Activated CD8-positive, alpha-beta T cell treated with anti-CD3 and anti-CD28 coated beads, Interleukin-2, amount 10 ng/mL, durations not matched to agents 7 days and 5 days (primary cell): ENCODE data around the gene BIN1. TPM values are rescaled to one million over a fixed set of nuclear protein-coding genes. Genes with fewer than 3 reads are reported as not detected.
"Not testable (repeated sequence)": the region's sequence is repeated elsewhere in the genome, so short reads cannot be mapped to it uniquely, and the experiment has no call there.

Source experiments
- ATAC-seq: fragments of 150-1000 bp; cut with Tn5 transposase; one replicate; pipeline ENCODE4 v1.10.0; 2021; ENCODE audit warnings: moderate library complexity
- CTCF ChIA-PET: fragments of 350-600 bp; sonication (Branson Sonifier 250); formaldehyde crosslinking; loops from one replicate; lab custom pipeline; 2021; ENCODE audit warnings: antibody characterized with exemption; lab: Charles Lee
- POLR2A ChIA-PET: fragments of 350-600 bp; sonication (Branson Sonifier 250); formaldehyde crosslinking; loops from one replicate; lab custom pipeline; 2021; ENCODE audit warnings: antibody characterized with exemption; lab: Charles Lee
- DNase-seq: peaks from one replicate; pipeline ENCODE4 v3.0.0-alpha.2; 2020
- H3K27ac Mint-ChIP-seq: one replicate; pipeline ENCODE4 v1.8.0; 2021; ENCODE audit warnings: mild to moderate bottlenecking, mixed read lengths
- H3K27me3 Mint-ChIP-seq: one replicate; pipeline ENCODE4 v1.8.0; 2021; ENCODE audit warnings: low read depth, mixed read lengths
- H3K36me3 Mint-ChIP-seq: one replicate; pipeline ENCODE4 v1.8.0; 2021; ENCODE audit warnings: low read depth, mixed read lengths
- H3K4me1 Mint-ChIP-seq: one replicate; pipeline ENCODE4 v1.8.0; 2021; ENCODE audit warnings: low read depth, mixed read lengths
- H3K4me3 Mint-ChIP-seq: one replicate; pipeline ENCODE4 v1.8.0; 2021; ENCODE audit warnings: mild to moderate bottlenecking, mixed read lengths
- H3K9me3 Mint-ChIP-seq: one replicate; pipeline ENCODE4 v1.8.0; 2022; ENCODE audit warnings: mixed read lengths; ENCODE audit not compliant: insufficient read depth
- total RNA-seq, 2 experiments: library from RNA; stranded (reverse); gene quantifications; one replicate each; pipeline ENCODE4 v1.2.3, GENCODE V29; 2021

Gene BIN1
- total RNA-seq, 2 experiments from 2014 or later = 125 to 127 TPM

DNA sequence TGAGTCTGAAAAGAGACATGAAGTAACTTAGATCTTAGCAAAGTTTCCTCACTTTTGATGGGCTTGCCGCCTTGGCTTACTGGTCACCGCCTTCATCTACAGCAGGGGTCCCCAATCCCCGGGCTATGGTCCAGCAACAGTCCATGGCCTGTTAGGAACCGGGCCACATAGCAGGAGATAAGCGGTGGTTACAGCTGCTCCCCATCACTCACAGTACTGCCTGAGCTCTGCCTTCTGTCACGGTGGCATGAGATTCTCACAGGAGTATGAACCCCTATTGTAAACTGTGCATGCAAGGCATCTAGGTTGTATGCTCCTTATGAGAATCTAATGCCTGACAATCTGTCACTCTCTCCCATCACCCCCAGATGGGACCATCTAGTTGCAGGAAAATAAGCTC lies 72.9 kb downstream of the BIN1 start:
- H3K36me3 Mint-ChIP-seq = no peaks in the 10 kb centered on the region
- H3K27ac Mint-ChIP-seq = no peak overlapping the region
- no peak overlapping the region for H3K4me3 Mint-ChIP-seq
- ATAC-seq (no peak), DNase-seq (no peak)
- ChIA-PET POLR2A (no interaction called here), CTCF (no interaction called here)
- H3K27me3 Mint-ChIP-seq = peaks cover 9% of the 10 kb centered on the region
- no peaks in the 10 kb centered on the region for H3K9me3 Mint-ChIP-seq
- no peaks in the 10 kb centered on the region for H3K4me1 Mint-ChIP-seq

DNA sequence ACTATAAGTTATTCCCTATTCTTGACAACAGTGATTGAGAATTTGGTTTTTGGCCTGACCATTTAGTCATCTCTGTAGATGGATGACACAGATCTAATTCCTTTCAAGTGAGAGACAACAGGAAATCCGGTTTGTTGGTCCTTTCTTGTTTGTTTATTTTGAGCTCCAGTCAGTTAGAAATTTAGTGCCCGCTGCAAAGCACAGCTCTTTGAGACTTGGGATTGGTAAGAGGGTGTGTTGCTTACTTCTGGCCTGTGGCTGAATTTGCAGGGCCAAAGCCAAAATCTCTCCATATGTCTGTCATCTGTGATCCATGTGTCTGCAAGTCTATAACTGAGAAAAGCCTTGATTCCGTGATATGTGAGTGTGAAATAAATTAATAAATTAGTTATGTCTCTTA lies 74.3 kb downstream of the BIN1 start:
- no peaks in the 10 kb centered on the region for H3K9me3 Mint-ChIP-seq
- no peaks in the 10 kb centered on the region for H3K36me3 Mint-ChIP-seq
- DNase-seq (no peak), ATAC-seq (no peak)
- peaks cover 19% of the 10 kb centered on the region for H3K27me3 Mint-ChIP-seq
- no peaks in the 10 kb centered on the region for H3K4me1 Mint-ChIP-seq
- ChIA-PET POLR2A (no interaction called here), CTCF (no interaction called here)
- H3K4me3 Mint-ChIP-seq = no peak overlapping the region
- H3K27ac Mint-ChIP-seq = no peak overlapping the region

DNA sequence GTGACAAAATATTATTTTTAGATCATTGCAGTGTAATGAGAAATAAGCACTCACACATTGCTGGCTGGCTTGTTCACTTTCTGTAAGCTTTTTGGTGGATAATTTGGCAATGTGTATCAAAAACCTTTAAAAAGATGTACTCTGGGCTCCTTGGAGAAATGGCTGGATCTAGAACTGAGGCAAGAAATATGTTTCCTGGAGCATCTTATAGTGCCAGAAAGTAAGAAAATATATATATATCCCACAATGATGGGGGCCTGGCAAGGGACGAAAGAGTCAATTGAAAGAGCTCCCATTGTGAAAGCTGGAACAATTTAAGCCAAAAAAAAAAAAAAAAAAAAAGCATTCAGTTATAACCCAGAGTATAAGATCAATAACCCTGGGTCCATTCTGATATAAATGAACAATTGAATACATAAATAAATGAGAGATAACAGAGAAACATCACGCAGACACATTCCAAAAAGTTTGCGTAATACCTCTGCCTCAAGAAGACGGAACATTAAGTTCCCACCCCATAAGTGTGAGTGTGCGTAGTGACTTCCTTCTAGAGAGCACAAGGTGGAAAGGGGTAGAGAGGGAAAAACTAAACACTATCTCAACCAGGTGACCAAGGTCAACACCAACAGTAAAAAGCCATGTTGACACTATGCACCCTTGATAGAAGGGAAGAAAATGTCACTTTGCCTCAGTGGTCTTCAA lies 77.5 kb downstream of the BIN1 start:
- H3K27ac Mint-ChIP-seq = no peak overlapping the region
- DNase-seq (no peak), ATAC-seq (no peak)
- H3K9me3 Mint-ChIP-seq = no peaks in the 10 kb centered on the region
- peaks cover 28% of the 10 kb centered on the region for H3K27me3 Mint-ChIP-seq
- no peaks in the 10 kb centered on the region for H3K36me3 Mint-ChIP-seq
- CTCF ChIA-PET = interaction anchor here (0.8 kb wide), 1 partner anchor 35 kb away, joined by 3 read pairs; no protein-coding TSS in a partner anchor
- POLR2A ChIA-PET = interaction anchor here (0.6 kb wide), 1 partner anchor 1403 kb away, joined by 3 read pairs; no protein-coding TSS in a partner anchor
- peaks cover 12% of the 10 kb centered on the region for H3K4me1 Mint-ChIP-seq
- no peak overlapping the region for H3K4me3 Mint-ChIP-seq

DNA sequence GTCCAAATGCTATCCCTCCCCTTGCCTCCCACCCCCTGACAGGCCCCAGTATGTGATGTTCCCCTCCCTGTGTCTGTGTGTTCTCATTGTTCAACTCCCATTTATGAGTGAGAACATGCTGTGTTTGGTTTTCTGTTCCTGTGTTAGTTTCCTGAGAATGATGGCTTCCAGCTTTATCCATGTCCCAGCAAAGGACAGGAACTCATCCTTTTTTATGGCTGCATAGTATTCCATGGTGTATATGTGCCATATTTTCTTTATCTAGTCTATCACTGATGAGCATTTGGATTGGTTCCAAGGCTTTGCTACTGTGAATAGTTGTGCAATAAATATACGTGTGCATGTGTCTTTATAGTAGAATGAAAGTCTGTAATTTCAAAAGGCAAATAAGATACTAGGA lies 78.2 kb downstream of the BIN1 start:
- POLR2A ChIA-PET, CTCF ChIA-PET, H3K36me3 Mint-ChIP-seq, H3K27ac Mint-ChIP-seq, H3K4me3 Mint-ChIP-seq, DNase-seq, ATAC-seq, H3K9me3 Mint-ChIP-seq: not testable (repeated sequence)
- Mint-ChIP-seq H3K4me1 (peaks cover 14% of the 10 kb centered on the region), H3K27me3 (peaks cover 32% of the 10 kb centered on the region)

- Mint-ChIP-seq H3K4me1 (peaks cover 14% of the 10 kb centered on the region), H3K36me3 (no peaks in the 10 kb centered on the region), H3K4me3 (no peak overlapping the region), H3K27me3 (peaks cover 38% of the 10 kb centered on the region), H3K27ac (no peak overlapping the region), H3K9me3 (peaks cover 11% of the 10 kb centered on the region)
- POLR2A ChIA-PET = no interaction called here
- CTCF ChIA-PET = no interaction called here
- DNase-seq (no peak), ATAC-seq (no peak)
These were observed 79.2 kb downstream of the BIN1 start for GRCh38 chr2:127027715-127028114.

GRCh38 chr2:127025359-127026166 lies 81.4 kb downstream of the BIN1 start:
- ChIA-PET POLR2A (no interaction called here), CTCF (interaction anchor here (1.6 kb wide), 1 partner anchor 10 kb away, joined by 5 read pairs; no protein-coding TSS in a partner anchor)
- peak; percentile 87 for DNase-seq
- H3K4me3 Mint-ChIP-seq = peak overlapping the region; percentile 85
- H3K36me3 Mint-ChIP-seq = no peaks in the 10 kb centered on the region
- peaks cover 42% of the 10 kb centered on the region for H3K27me3 Mint-ChIP-seq
- H3K9me3 Mint-ChIP-seq = peaks cover 11% of the 10 kb centered on the region
- H3K27ac Mint-ChIP-seq = peak overlapping the region; percentile 83
- peaks cover 14% of the 10 kb centered on the region for H3K4me1 Mint-ChIP-seq
- ATAC-seq = peak; percentile 99

GRCh38 chr2:127024769-127025358 lies 82.1 kb downstream of the BIN1 start:
- no peak overlapping the region for H3K27ac Mint-ChIP-seq
- H3K4me3 Mint-ChIP-seq = peak overlapping the region; percentile 85
- H3K27me3 Mint-ChIP-seq = peaks cover 42% of the 10 kb centered on the region
- peaks cover 14% of the 10 kb centered on the region for H3K4me1 Mint-ChIP-seq
- H3K36me3 Mint-ChIP-seq = no peaks in the 10 kb centered on the region
- DNase-seq = no peak
- peaks cover 11% of the 10 kb centered on the region for H3K9me3 Mint-ChIP-seq
- CTCF ChIA-PET = interaction anchor here (1.6 kb wide), 1 partner anchor 11 kb away, joined by 5 read pairs; no protein-coding TSS in a partner anchor
- no peak for ATAC-seq
- POLR2A ChIA-PET = no interaction called here

DNA sequence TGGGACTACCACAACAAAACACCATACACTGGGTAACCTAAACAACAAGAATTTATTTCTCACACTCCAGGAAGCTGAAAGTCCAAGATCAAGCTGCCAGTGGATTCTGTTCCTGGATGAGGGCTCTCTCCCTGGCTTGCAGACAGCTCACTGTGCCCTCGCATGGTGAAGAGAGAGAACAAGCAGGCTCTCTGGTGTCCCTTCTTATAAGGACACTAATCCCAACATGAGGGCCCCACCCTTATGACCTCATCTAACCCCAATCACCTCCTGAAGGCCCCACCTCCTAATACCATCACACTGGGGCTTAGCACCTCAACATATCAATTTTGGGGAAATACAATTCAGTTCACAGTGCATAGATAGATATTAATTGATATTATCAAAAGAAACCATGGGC lies 83.5 kb downstream of the BIN1 start:
- Mint-ChIP-seq H3K27me3 (peaks cover 41% of the 10 kb centered on the region), H3K4me1 (peaks cover 14% of the 10 kb centered on the region), H3K36me3 (no peaks in the 10 kb centered on the region), H3K9me3 (peaks cover 11% of the 10 kb centered on the region), H3K4me3 (no peak overlapping the region), H3K27ac (no peak overlapping the region)
- DNase-seq = no peak
- ATAC-seq = no peak
- POLR2A ChIA-PET = no interaction called here
- CTCF ChIA-PET = interaction anchor here (0.5 kb wide), 1 partner anchor 7 kb away, joined by 3 read pairs; no protein-coding TSS in a partner anchor

- no peak for ATAC-seq
- no peaks in the 10 kb centered on the region for H3K36me3 Mint-ChIP-seq
- POLR2A ChIA-PET = no interaction called here
- CTCF ChIA-PET = no interaction called here
- no peak for DNase-seq
- H3K4me3 Mint-ChIP-seq = no peak overlapping the region
- peaks cover 11% of the 10 kb centered on the region for H3K9me3 Mint-ChIP-seq
- H3K4me1 Mint-ChIP-seq = peaks cover 14% of the 10 kb centered on the region
- peaks cover 39% of the 10 kb centered on the region for H3K27me3 Mint-ChIP-seq
- no peak overlapping the region for H3K27ac Mint-ChIP-seq
These were observed 84.1 kb downstream of the BIN1 start for GRCh38 chr2:127022817-127023216.

GRCh38 chr2:127020536-127020935 lies 86.4 kb downstream of the BIN1 start:
- ATAC-seq (no peak), DNase-seq (no peak)
- Mint-ChIP-seq H3K27me3 (peaks cover 36% of the 10 kb centered on the region), H3K4me3 (no peak overlapping the region), H3K4me1 (peaks cover 6% of the 10 kb centered on the region), H3K9me3 (peaks cover 11% of the 10 kb centered on the region), H3K36me3 (no peaks in the 10 kb centered on the region), H3K27ac (no peak overlapping the region)
- ChIA-PET CTCF (interaction anchor here (0.6 kb wide), 1 partner anchor 34 kb away, joined by 3 read pairs; no protein-coding TSS in a partner anchor), POLR2A (no interaction called here)

GRCh38 chr2:127017548-127017947 lies 89.4 kb downstream of the BIN1 start:
- H3K27me3 Mint-ChIP-seq = peaks cover 33% of the 10 kb centered on the region
- ChIA-PET CTCF (no interaction called here), POLR2A (no interaction called here)
- no peaks in the 10 kb centered on the region for H3K4me1 Mint-ChIP-seq
- no peaks in the 10 kb centered on the region for H3K9me3 Mint-ChIP-seq
- no peak overlapping the region for H3K4me3 Mint-ChIP-seq
- H3K27ac Mint-ChIP-seq = no peak overlapping the region
- ATAC-seq (no peak), DNase-seq (no peak)
- H3K36me3 Mint-ChIP-seq = no peaks in the 10 kb centered on the region

DNA sequence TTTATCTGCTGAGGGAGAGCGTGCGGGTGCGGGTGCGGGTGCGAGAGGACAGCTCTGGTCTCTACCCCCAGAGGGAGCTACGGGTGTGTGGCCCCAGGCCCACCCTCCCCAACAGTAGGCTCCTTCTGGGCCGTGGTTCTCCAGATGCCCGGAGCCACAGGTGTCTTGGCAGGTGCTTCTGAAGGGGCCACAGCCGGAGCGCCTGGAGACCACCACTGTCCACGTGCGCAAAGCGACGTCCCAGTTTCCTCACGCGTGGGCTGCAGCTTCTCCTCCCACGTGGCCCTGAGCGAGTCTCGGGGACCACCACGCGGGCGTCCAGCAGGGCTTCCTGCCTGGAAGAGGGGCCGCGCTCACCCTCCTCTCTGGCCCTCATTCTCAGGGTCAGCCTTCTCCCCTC lies 90.6 kb downstream of the BIN1 start:
- H3K27me3 Mint-ChIP-seq = peaks cover 31% of the 10 kb centered on the region
- no peak for DNase-seq
- no peaks in the 10 kb centered on the region for H3K4me1 Mint-ChIP-seq
- no peaks in the 10 kb centered on the region for H3K36me3 Mint-ChIP-seq
- no peak overlapping the region for H3K27ac Mint-ChIP-seq
- ChIA-PET POLR2A (no interaction called here), CTCF (no interaction called here)
- H3K4me3 Mint-ChIP-seq = no peak overlapping the region
- ATAC-seq = no peak
- no peaks in the 10 kb centered on the region for H3K9me3 Mint-ChIP-seq
